HG03139 (cell line): Measurements from ENCODE around the gene SLC17A4.

Source experiments
- ATAC-seq: cut with Tn5 transposase; IDR thresholded peaks from one replicate; pipeline ENCODE4 v1.9.1; 2021; ENCODE audit not compliant: unreplicated experiment

SLC17A4 gene

DNA sequence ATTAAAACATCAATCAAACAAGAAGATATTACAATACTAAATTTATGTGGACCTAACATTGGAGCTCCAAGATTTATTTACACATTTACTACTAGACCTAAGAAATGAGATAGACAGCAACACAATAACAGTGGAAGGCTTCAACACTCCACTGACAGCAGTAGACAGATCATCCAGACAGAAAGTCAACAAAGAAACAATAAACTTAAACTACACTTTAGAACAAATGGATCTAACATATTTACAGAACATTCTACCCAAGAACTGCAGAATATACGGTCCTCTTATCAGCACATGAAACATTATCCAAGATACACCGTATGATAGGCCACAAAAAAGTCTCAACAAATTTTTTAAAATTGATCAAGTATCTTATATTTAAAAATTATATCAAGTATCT, 50.3 kb downstream of the SLC17A4 start:
- no peak for ATAC-seq

DNA sequence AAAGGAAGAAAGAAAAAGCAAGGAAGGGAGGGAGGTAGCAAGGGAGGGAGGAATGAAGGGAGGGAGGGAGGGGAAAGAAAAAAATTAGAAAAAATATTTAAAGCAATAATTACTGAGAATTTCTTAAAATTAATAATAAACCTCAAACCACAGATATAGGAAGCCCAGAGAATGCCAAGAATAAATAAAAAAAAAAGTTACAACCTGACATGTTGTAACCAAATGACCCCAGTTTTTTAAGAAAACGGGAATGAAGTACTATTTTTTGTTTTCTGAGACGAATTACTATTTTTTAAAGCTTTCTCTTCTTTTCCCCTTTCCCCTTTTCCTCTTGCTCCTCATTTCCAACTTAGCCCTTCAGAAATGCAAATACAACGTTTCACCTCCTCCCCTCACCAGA, 60.7 kb downstream of the SLC17A4 start:
- ATAC-seq, result no peak

DNA sequence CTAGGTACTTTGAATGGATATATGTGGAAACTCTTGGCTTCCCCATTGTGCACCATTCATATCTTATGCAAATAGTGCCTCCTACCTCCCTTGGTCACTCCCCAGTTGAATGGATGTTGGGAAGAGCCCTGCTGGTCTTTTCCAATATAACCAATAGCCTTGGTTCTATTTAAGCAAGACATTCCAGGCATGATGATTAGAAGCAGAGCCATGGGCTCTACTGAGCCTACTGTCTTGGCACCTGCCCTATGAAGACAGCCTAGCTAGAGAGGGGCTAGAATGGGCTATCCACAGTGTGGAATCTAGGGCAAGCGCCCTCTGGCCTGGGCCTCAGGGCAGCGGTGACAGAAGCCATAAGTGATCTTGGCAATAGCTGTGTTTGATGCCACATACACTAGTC, 61.7 kb downstream of the SLC17A4 start:
- no peak for ATAC-seq

DNA sequence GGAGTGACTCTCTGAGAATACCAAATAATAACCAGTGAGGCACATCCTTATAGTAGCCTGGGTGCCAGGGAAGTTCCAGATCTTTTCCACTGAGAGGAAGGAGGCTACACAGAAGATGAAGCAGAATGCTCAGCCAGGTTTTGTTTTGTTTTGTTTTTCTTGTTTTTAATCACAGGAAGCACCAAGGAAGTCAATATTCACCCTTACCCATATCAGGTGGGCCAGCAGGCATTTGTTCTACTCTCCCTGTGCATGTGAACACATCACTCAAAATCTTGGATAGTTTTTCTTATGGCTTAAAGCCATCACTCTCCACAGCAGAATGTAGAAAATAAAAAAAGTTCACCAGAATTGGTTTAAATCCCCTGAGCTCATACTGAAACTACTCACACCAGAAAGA, 66.8 kb downstream of the SLC17A4 start:
- no peak for ATAC-seq

DNA sequence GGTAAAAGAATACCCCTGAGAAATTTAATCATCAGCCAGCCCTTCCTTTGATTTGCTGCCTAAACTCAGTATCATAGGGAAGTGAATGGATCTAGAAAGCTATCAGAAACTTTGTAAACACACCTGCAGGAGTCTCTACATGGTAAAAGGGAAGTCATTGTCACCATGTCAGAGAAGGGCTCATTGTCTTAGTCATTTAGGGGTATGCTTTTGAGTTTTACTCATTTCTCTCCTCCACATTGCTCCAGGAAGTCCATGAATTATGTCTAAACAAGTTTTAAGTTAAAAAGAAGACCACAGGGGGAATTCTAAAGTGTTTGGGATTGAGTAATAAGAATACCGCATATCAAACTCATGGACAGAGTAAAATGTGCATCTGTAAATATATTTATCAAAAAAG, 74.8 kb downstream of the SLC17A4 start:
- no peak for ATAC-seq

DNA sequence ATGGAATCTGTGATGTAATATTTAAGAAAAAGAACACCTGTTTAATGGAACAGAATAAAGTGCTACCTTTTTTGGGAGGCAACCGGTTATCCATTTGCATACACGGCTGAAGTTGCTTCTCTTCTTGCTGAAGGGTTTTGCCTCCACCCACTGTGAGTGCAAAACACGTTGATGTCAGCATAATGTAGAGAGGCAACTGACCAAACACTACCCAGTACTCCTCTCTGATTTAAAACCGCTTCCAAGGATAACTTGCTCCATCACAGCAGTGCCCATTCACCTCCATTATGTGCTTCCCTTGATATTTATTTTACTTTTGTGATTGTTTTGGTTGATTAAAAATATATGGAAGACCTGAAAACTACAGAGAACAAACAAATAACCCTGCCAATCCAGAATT, 75.9 kb downstream of the SLC17A4 start:
- no peak for ATAC-seq
